ENCODE results near the gene RBBP8NL.

The RBBP8NL gene

GRCh38 chr20:62404112-62404665 is 23.1 kb downstream of the RBBP8NL start:
- no peak overlapping the region for H2AFZ ChIP-seq (ENCODE audit: low read length)
- no peak overlapping the region; the same call in 1 of the 2 replicates for H3K4me2 ChIP-seq (ENCODE audit: low read length)
- peaks cover 15% of the 10 kb centered on the region; the same call in 1 of the 2 replicates for H3K36me3 ChIP-seq (ENCODE audit: insufficient read depth, low read length)
- no peaks in the 10 kb centered on the region for H4K20me1 ChIP-seq (ENCODE audit: insufficient read depth, low read length)
- TF ChIP-seq EZH2 (IDR thresholded peaks at IDR 0.05; ENCODE audit: borderline replicate concordance, low read length) (no peak), CTCF (IDR thresholded peaks at IDR 0.05; ENCODE audit: low read length) (no peak)
- peaks cover 51% of the 10 kb centered on the region for H3K4me1 ChIP-seq (ENCODE audit: insufficient read depth, low read length, severe bottlenecking)
- no peak overlapping the region for H3K9ac ChIP-seq (ENCODE audit: low read length)
- 0 out of 2 replicates have a peak, but pooled peaks cover 4% of the 10 kb centered on the region for H3K79me2 ChIP-seq (ENCODE audit: insufficient read depth, low read length)
- H3F3A ChIP-seq (ENCODE audit: insufficient read depth, low read length), result no peaks in the 10 kb centered on the region; the same call in 1 of the 2 replicates
- H3K27me3 ChIP-seq (ENCODE audit: insufficient read depth, low read length), result no peaks in the 10 kb centered on the region
- no peaks in the 10 kb centered on the region for H3K9me3 ChIP-seq (ENCODE audit: low read length)
- peak overlapping the region; percentile 13 for H3K27ac ChIP-seq (ENCODE audit: low read depth, low read length, poor library complexity, severe bottlenecking)
- H3K4me3 ChIP-seq (ENCODE audit: low read depth, low read length, poor library complexity, severe bottlenecking), result no peak overlapping the region
- no peaks in the 10 kb centered on the region for H3K9me2 ChIP-seq (ENCODE audit: low read depth, low read length)

DNA sequence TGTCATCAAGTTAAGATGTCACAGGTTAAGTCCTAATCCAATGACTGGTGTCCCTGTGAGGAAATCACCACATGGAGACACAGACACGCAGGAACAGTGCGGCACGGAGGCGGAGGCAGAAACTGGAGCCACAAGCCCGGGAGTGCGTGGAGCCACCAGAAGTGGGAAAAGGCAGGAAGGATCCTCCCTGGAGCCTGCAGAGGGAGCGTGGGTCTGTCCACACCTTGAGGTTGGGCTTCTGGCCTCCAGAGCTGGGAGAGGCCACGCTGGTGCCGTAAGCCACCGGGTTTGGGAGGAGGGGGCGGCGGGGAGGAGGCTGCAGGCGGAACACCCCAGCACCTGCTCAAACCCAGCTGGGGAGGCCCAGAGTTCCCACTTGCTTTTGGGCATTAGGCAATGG is 24.0 kb downstream of the RBBP8NL start:
- Histone ChIP-seq H3K9ac (ENCODE audit: low read length) (no peak overlapping the region), H3F3A (ENCODE audit: insufficient read depth, low read length) (no peaks in the 10 kb centered on the region; the same call in 1 of the 2 replicates), H3K4me2 (ENCODE audit: low read length) (no peak overlapping the region), H3K79me2 (ENCODE audit: insufficient read depth, low read length) (0 out of 2 replicates have a peak, but pooled peaks cover 4% of the 10 kb centered on the region), H3K27ac (ENCODE audit: low read depth, low read length, poor library complexity, severe bottlenecking) (no peak overlapping the region), H3K9me3 (ENCODE audit: low read length) (no peaks in the 10 kb centered on the region), H3K9me2 (ENCODE audit: low read depth, low read length) (no peaks in the 10 kb centered on the region), H2AFZ (ENCODE audit: low read length) (no peak overlapping the region), H3K4me1 (ENCODE audit: insufficient read depth, low read length, severe bottlenecking) (peaks cover 50% of the 10 kb centered on the region), H4K20me1 (ENCODE audit: insufficient read depth, low read length) (no peaks in the 10 kb centered on the region), H3K27me3 (ENCODE audit: insufficient read depth, low read length) (no peaks in the 10 kb centered on the region), H3K4me3 (ENCODE audit: low read depth, low read length, poor library complexity, severe bottlenecking) (no peak overlapping the region), H3K36me3 (ENCODE audit: insufficient read depth, low read length) (peaks cover 15% of the 10 kb centered on the region; the same call in 1 of the 2 replicates)
- TF ChIP-seq CTCF (IDR thresholded peaks at IDR 0.05; ENCODE audit: low read length), result no peak
- no peak for TF ChIP-seq EZH2 (IDR thresholded peaks at IDR 0.05; ENCODE audit: borderline replicate concordance, low read length)

DNA sequence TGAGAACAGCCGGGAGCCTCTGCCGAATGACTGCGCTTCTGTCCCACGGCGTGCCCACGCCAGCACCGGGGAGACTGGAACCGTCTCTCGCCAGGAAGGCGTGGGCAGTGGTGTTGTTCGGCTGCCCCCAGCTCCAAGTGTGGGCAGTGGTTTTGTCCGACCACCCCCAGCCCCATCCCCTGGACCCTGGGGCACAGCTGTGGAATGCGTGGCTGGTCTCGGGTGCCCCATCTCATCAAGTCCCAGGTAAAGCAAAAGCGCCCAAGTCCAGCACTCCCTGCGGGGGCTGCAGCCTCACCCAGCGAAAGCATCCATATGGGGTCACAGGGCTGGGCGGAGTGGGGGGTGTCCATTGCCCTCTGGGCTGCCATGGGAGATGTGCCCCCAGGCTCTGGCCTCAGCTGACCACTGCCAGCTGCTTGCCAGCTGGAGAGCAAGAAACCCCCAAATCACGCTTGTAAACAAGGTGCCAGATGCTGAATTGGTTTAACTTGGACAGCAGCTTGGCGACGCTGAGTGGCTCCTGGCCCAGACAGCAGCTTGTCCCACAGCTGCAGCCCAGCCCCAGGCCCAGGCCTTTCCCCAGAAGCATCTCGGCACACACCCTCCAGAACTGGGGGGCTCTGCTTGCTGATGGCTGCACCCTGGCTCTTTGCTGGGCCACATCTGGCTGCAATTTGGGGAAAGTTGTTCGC is 24.7 kb downstream of the RBBP8NL start:
- Histone ChIP-seq H2AFZ (ENCODE audit: low read length) (no peak overlapping the region), H3K36me3 (ENCODE audit: insufficient read depth, low read length) (peaks cover 18% of the 10 kb centered on the region; the same call in 1 of the 2 replicates), H3K9me2 (ENCODE audit: low read depth, low read length) (no peaks in the 10 kb centered on the region), H3K27me3 (ENCODE audit: insufficient read depth, low read length) (no peaks in the 10 kb centered on the region), H3K79me2 (ENCODE audit: insufficient read depth, low read length) (0 out of 2 replicates have a peak, but pooled peaks cover 4% of the 10 kb centered on the region), H3K4me3 (ENCODE audit: low read depth, low read length, poor library complexity, severe bottlenecking) (no peak overlapping the region), H3F3A (ENCODE audit: insufficient read depth, low read length) (no peaks in the 10 kb centered on the region; the same call in 1 of the 2 replicates), H3K4me2 (ENCODE audit: low read length) (no peak overlapping the region), H3K9me3 (ENCODE audit: low read length) (no peaks in the 10 kb centered on the region), H3K9ac (ENCODE audit: low read length) (no peak overlapping the region), H3K4me1 (ENCODE audit: insufficient read depth, low read length, severe bottlenecking) (peaks cover 43% of the 10 kb centered on the region), H4K20me1 (ENCODE audit: insufficient read depth, low read length) (no peaks in the 10 kb centered on the region), H3K27ac (ENCODE audit: low read depth, low read length, poor library complexity, severe bottlenecking) (peak overlapping the region; percentile 79)
- TF ChIP-seq EZH2 (IDR thresholded peaks at IDR 0.05; ENCODE audit: borderline replicate concordance, low read length) (no peak), CTCF (IDR thresholded peaks at IDR 0.05; ENCODE audit: low read length) (no peak)

Measured in OCI-LY1 (cell line).